ENCODE measurements around the gene TNS3. TPM values are rescaled to one million over a fixed set of nuclear protein-coding genes. Genes with fewer than 3 reads are reported as not detected.

TNS3 gene
- total RNA-seq, 1 experiment from 2014 or later: 9.5 TPM

- Histone ChIP-seq H4K91ac (ENCODE audit: insufficient read length, low read depth, low read length) (no peak overlapping the region), H2AFZ (ENCODE audit: low read length) (no peak overlapping the region), H3K14ac (ENCODE audit: insufficient read depth, low read length) (no peak overlapping the region), H2BK120ac (ENCODE audit: low read depth, low read length, poor library complexity, severe bottlenecking) (no peak overlapping the region), H2BK5ac (ENCODE audit: insufficient read length, low read length) (no peak overlapping the region), H4K8ac (replicated peaks; ENCODE audit: insufficient read length, low read depth, low read length) (no peak overlapping the region), H2AK5ac (ENCODE audit: insufficient read length, low read length) (no peak overlapping the region), H2BK20ac (ENCODE audit: low read depth, low read length, poor library complexity, severe bottlenecking) (no peak overlapping the region), H3K23me2 (ENCODE audit: insufficient read length, low read depth, low read length, poor library complexity, severe bottlenecking) (no peaks in the 10 kb centered on the region), H3K23ac (ENCODE audit: insufficient read length, low read depth, low read length) (no peak overlapping the region), H3K56ac (ENCODE audit: insufficient read length, low read depth, low read length) (no peak overlapping the region), H3K27ac (ENCODE audit: insufficient read length, low read depth, low read length) (no peak overlapping the region), H3K9ac (ENCODE audit: extremely low read depth, insufficient read length, low read length) (no peak overlapping the region), H2BK12ac (ENCODE audit: insufficient read length, low read depth, low read length) (no peak overlapping the region), H3K79me2 (ENCODE audit: insufficient read depth, low read length) (no peaks in the 10 kb centered on the region), H3K4me1 (ENCODE audit: insufficient read depth, low read length) (peaks cover 8% of the 10 kb centered on the region; the same call in 1 of the 2 replicates), H3K79me1 (ENCODE audit: insufficient read depth, low read depth, low read length, poor library complexity, severe bottlenecking) (no peaks in the 10 kb centered on the region), H3K4ac (ENCODE audit: low read depth, low read length) (no peak overlapping the region), H4K20me1 (ENCODE audit: control insufficient read depth, insufficient read depth, insufficient read length) (no peaks in the 10 kb centered on the region), H3K27me3 (ENCODE audit: insufficient read depth, low read length) (peaks cover 32% of the 10 kb centered on the region; the same call in 1 of the 2 replicates), H3K4me2 (ENCODE audit: insufficient read depth, insufficient read length, low read length) (no peak overlapping the region), H2BK15ac (ENCODE audit: low read depth, low read length) (no peak overlapping the region), H3K18ac (ENCODE audit: insufficient read length, low read depth, low read length) (no peak overlapping the region), H4K5ac (ENCODE audit: insufficient read length, low read depth, low read length) (no peak overlapping the region), H3K9me3 (ENCODE audit: control insufficient read depth, low read depth, low read length) (no peaks in the 10 kb centered on the region), H3T11ph (ENCODE audit: low read length) (no peak overlapping the region)
- Mint-ChIP-seq H3K27me3 (ENCODE audit: low read depth) (peaks cover 100% of the 10 kb centered on the region), H3K9me3 (peaks cover 7 to 9% of the 10 kb centered on the region in 2 experiments; a peak in 3 of 5 replicates), H3K36me3 (ENCODE audit: insufficient read depth in 1 of 3, low read depth in 3 of 3) (peaks cover 2 to 11% (median 7%) of the 10 kb centered on the region in 3 experiments; a peak in 5 of 7 replicates), H3K4me3 (peak overlapping the region in 1 of 2 experiments; percentile 48; a peak in 3 of 5 replicates), H3K4me1 (peaks cover 29 to 31% of the 10 kb centered on the region in 2 experiments), H3K27ac (peak overlapping the region in 1 of 3 experiments; percentile 59; a peak in 1 of 7 replicates)
- no CpG with 5 or more reads among the region's 12 CpGs for WGBS (ENCODE audit: extremely low coverage, insufficient read length, low lambda C conversion rate)
- no peak for TF ChIP-seq CTCF (conservative IDR thresholded peaks at IDR 0.05)
- peak; percentile 52 for DNase-seq
Observed at GRCh38 chr7:47480576-47481538, 101.1 kb downstream of the TNS3 start.
